Superior temporal gyrus (tissue), 1 donor: ENCODE results near the gene ALDH9A1.
"Not testable (repeated sequence)": the region's sequence is repeated elsewhere in the genome, so short reads cannot be mapped to it uniquely, and the experiment has no call there.

Experiments used
- DNase-seq: peaks from one replicate; pipeline ENCODE4 v3.0.0-alpha.2; 2016; ENCODE audit errors: extremely low spot score

ALDH9A1 gene

GRCh38 chr1:165645654-165646366 is 52.6 kb downstream of the ALDH9A1 start:
- DNase-seq: no peak

GRCh38 chr1:165644064-165644735 is 54.2 kb downstream of the ALDH9A1 start:
- no peak for DNase-seq

GRCh38 chr1:165641231-165641987 is 57.0 kb downstream of the ALDH9A1 start:
- DNase-seq: no peak

- no peak for DNase-seq
Measured at GRCh38 chr1:165639821-165640623, 58.3 kb downstream of the ALDH9A1 start.

- not testable (repeated sequence) for DNase-seq
Measured at GRCh38 chr1:165638211-165638610, 60.2 kb downstream of the ALDH9A1 start.

- no peak for DNase-seq
Measured at GRCh38 chr1:165637427-165637826, 60.9 kb downstream of the ALDH9A1 start.

GRCh38 chr1:165635823-165636222 is 62.5 kb downstream of the ALDH9A1 start:
- no peak for DNase-seq

GRCh38 chr1:165635329-165635728 is 63.0 kb downstream of the ALDH9A1 start:
- DNase-seq: peak; percentile 69

- DNase-seq: no peak
Measured at GRCh38 chr1:165634154-165634921, 64.0 kb downstream of the ALDH9A1 start.

GRCh38 chr1:165633614-165634013 is 64.7 kb downstream of the ALDH9A1 start:
- no peak for DNase-seq

- DNase-seq: peak; percentile 37
Measured at GRCh38 chr1:165632491-165632890, 65.9 kb downstream of the ALDH9A1 start.

GRCh38 chr1:165632152-165632469 is 66.3 kb downstream of the ALDH9A1 start:
- DNase-seq: no peak

- DNase-seq: peak; percentile 60
Measured at GRCh38 chr1:165631342-165632151, 66.8 kb downstream of the ALDH9A1 start.

GRCh38 chr1:165630629-165631341 is 67.6 kb downstream of the ALDH9A1 start, which contains the start of gene MGST3:
MGST3 (plus strand) TSS chr1:165631234; CDS start chr1:165649848, 18,614 bp downstream.
- DNase-seq: peak; percentile 99

GRCh38 chr1:165629848-165630628 is 68.3 kb downstream of the ALDH9A1 start:
- no peak for DNase-seq

- DNase-seq: no peak
Measured at GRCh38 chr1:165629151-165629550, 69.2 kb downstream of the ALDH9A1 start.

- no peak for DNase-seq
Measured at GRCh38 chr1:165628147-165628822, 70.1 kb downstream of the ALDH9A1 start.

GRCh38 chr1:165624441-165624840 is 73.9 kb downstream of the ALDH9A1 start:
- no peak for DNase-seq
